GM12872 (cell line): Measurements from ENCODE around the gene FOXG1.

Experiments used
- CTCF ChIP-seq: IDR thresholded peaks from 3 replicates; pipeline ENCODE4 v1.5.1; 2011; ENCODE audit warnings: low read depth, mild to moderate bottlenecking, low read length, moderate library complexity; ENCODE audit not compliant: insufficient read depth

The FOXG1 gene

GRCh38 chr14:28767853-28768741, 1.5 kb downstream of the FOXG1 start:
- no peak for TF ChIP-seq CTCF

- no peak for TF ChIP-seq CTCF
Measured at GRCh38 chr14:28769276-28769880, 2.8 kb downstream of the FOXG1 start.

- TF ChIP-seq CTCF, result no peak
Measured at GRCh38 chr14:28770061-28770460, 3.5 kb downstream of the FOXG1 start.

GRCh38 chr14:28770630-28771029, 4.0 kb downstream of the FOXG1 start:
- TF ChIP-seq CTCF, result no peak

- TF ChIP-seq CTCF, result no peak
Measured at GRCh38 chr14:28771168-28771567, 4.6 kb downstream of the FOXG1 start.

- TF ChIP-seq CTCF, result no peak
Measured at GRCh38 chr14:28772613-28773012, 6.0 kb downstream of the FOXG1 start.

- no peak for TF ChIP-seq CTCF
Measured at GRCh38 chr14:28773176-28773575, 6.6 kb downstream of the FOXG1 start.
